NCI-H1092 (cell line): ENCODE results near the gene SETDB1.

Experiments used
- DNase-seq: peaks from one replicate; lab custom pipeline; 2025; lab: John Stamatoyannopoulos, UW

SETDB1 gene

GRCh38 chr1:150976401-150976821 lies 50.2 kb downstream of the SETDB1 start:
- DNase-seq = no peak

GRCh38 chr1:150976879-150977694 lies 50.9 kb downstream of the SETDB1 start:
- DNase-seq = no peak

- peak; percentile 88 for DNase-seq
Measured at GRCh38 chr1:150979092-150980056, 53.2 kb downstream of the SETDB1 start.

GRCh38 chr1:150981177-150981804 lies 55.1 kb downstream of the SETDB1 start:
- DNase-seq = no peak

- no peak for DNase-seq
Measured at GRCh38 chr1:150981805-150982712, 55.9 kb downstream of the SETDB1 start, which contains the start of gene ANXA9. ANXA9 (plus strand) TSS chr1:150982292; CDS start chr1:150983106, 814 bp downstream.

GRCh38 chr1:150985179-150985825 lies 59.1 kb downstream of the SETDB1 start:
- no peak for DNase-seq

GRCh38 chr1:150987924-150988323 lies 61.8 kb downstream of the SETDB1 start:
- no peak for DNase-seq

GRCh38 chr1:150992626-150993025 lies 66.5 kb downstream of the SETDB1 start:
- DNase-seq = no peak

- no peak for DNase-seq
Measured at GRCh38 chr1:150994248-150994647, 68.1 kb downstream of the SETDB1 start.

- DNase-seq = no peak
Measured at GRCh38 chr1:150995460-150995859, 69.3 kb downstream of the SETDB1 start.

GRCh38 chr1:150995896-150996295 lies 69.7 kb downstream of the SETDB1 start:
- no peak for DNase-seq

- no peak for DNase-seq
Measured at GRCh38 chr1:150997126-150997872, 71.1 kb downstream of the SETDB1 start.

GRCh38 chr1:150997949-150998348 lies 71.8 kb downstream of the SETDB1 start:
- DNase-seq = no peak

- DNase-seq = no peak
Measured at GRCh38 chr1:150999051-150999674, 73.0 kb downstream of the SETDB1 start.

- no peak for DNase-seq
Measured at GRCh38 chr1:150999926-151000325, 73.8 kb downstream of the SETDB1 start.

- DNase-seq = no peak
Measured at GRCh38 chr1:151000408-151000807, 74.2 kb downstream of the SETDB1 start.

- DNase-seq = no peak
Measured at GRCh38 chr1:151001602-151002001, 75.4 kb downstream of the SETDB1 start.

- no peak for DNase-seq
Measured at GRCh38 chr1:151002051-151002450, 75.9 kb downstream of the SETDB1 start.

GRCh38 chr1:151002611-151003010 lies 76.4 kb downstream of the SETDB1 start:
- no peak for DNase-seq
